ENCODE data around the gene UBE2D2. TPM values are rescaled to one million over a fixed set of nuclear protein-coding genes. Genes with fewer than 3 reads are reported as not detected.

Gene UBE2D2
- total RNA-seq, 4 donors from 2014 or later = 80.0 to 99.8 (median 85.0) TPM

- H3K4me3 ChIP-seq (ENCODE audit: low read depth, poor library complexity, severe bottlenecking) = no peak overlapping the region
- intact Hi-C loops (cut with DNase I; ENCODE audit: low total_unique reads) = no loop called here
- DNase-seq (ENCODE audit: low spot score in 2 of 2) = no peak
- 89 to 91% methylated on average over 9 of the region's 9 CpGs for WGBS, 2 donors
- TF ChIP-seq CTCF (IDR thresholded peaks at IDR 0.05) = no peak
- TF ChIP-seq POLR2A (IDR thresholded peaks at IDR 0.05) = no peak
Observed at GRCh38 chr5:139662617-139663016, 101.5 kb downstream of the UBE2D2 start.

- TF ChIP-seq CTCF (IDR thresholded peaks at IDR 0.05) = no peak
- no peak for TF ChIP-seq POLR2A (IDR thresholded peaks at IDR 0.05)
- no peak for DNase-seq (ENCODE audit: low spot score in 2 of 2)
- intact Hi-C loops (cut with DNase I; ENCODE audit: low total_unique reads) = no loop called here
- WGBS, 2 donors = 87 to 93% methylated on average over 14 of the region's 14 CpGs
- no peak overlapping the region for H3K4me3 ChIP-seq (ENCODE audit: low read depth, poor library complexity, severe bottlenecking)
Observed at GRCh38 chr5:139663207-139664085, 102.3 kb downstream of the UBE2D2 start.

GRCh38 chr5:139664086-139664693, 103.1 kb downstream of the UBE2D2 start:
- TF ChIP-seq CTCF (IDR thresholded peaks at IDR 0.05) = no peak
- TF ChIP-seq POLR2A (IDR thresholded peaks at IDR 0.05) = no peak
- WGBS, 2 donors = 77 to 88% methylated on average over 7 to 9 of the region's 9 CpGs
- DNase-seq (ENCODE audit: low spot score in 2 of 2) = peak in 1 of 2 donors; percentile 91
- intact Hi-C loops (cut with DNase I; ENCODE audit: low total_unique reads) = no loop called here
- no peak overlapping the region for H3K4me3 ChIP-seq (ENCODE audit: low read depth, poor library complexity, severe bottlenecking)

- H3K4me3 ChIP-seq (ENCODE audit: low read depth, poor library complexity, severe bottlenecking) = no peak overlapping the region
- intact Hi-C loops (cut with DNase I; ENCODE audit: low total_unique reads) = no loop called here
- TF ChIP-seq POLR2A (IDR thresholded peaks at IDR 0.05) = no peak
- WGBS, 2 donors = 67 to 71% methylated on average over 14 to 15 of the region's 15 CpGs
- no peak for DNase-seq (ENCODE audit: low spot score in 2 of 2)
Observed at GRCh38 chr5:139664727-139665351, 103.7 kb downstream of the UBE2D2 start.

GRCh38 chr5:139665626-139666025, 104.5 kb downstream of the UBE2D2 start:
- intact Hi-C loops (cut with DNase I; ENCODE audit: low total_unique reads) = no loop called here
- WGBS, 2 donors = 84 to 85% methylated on average over 11 of the region's 11 CpGs
- H3K4me3 ChIP-seq (ENCODE audit: low read depth, poor library complexity, severe bottlenecking) = no peak overlapping the region
- TF ChIP-seq POLR2A (IDR thresholded peaks at IDR 0.05) = no peak
- TF ChIP-seq CTCF (IDR thresholded peaks at IDR 0.05) = no peak
- no peak for DNase-seq (ENCODE audit: low spot score in 2 of 2)

- 92 to 93% methylated on average over 7 of the region's 7 CpGs for WGBS, 2 donors
- H3K4me3 ChIP-seq (ENCODE audit: low read depth, poor library complexity, severe bottlenecking) = no peak overlapping the region
- intact Hi-C loops (cut with DNase I; ENCODE audit: low total_unique reads) = no loop called here
- DNase-seq (ENCODE audit: low spot score in 2 of 2) = no peak
- TF ChIP-seq CTCF (IDR thresholded peaks at IDR 0.05) (no peak), POLR2A (IDR thresholded peaks at IDR 0.05) (no peak)
Observed at GRCh38 chr5:139666551-139666950, 105.4 kb downstream of the UBE2D2 start.
